IPS-18c (cell line): ENCODE data around the gene SRGAP2C.
"Not testable (repeated sequence)": the region's sequence is repeated elsewhere in the genome, so short reads cannot be mapped to it uniquely, and the experiment has no call there.

Experiments
- H3K4me3 ChIP-seq: 2 replicates; pipeline ENCODE4 v1.7.0; 2013; ENCODE audit warnings: low read depth, mild to moderate bottlenecking, low read length, moderate library complexity; ENCODE audit not compliant: insufficient read depth
- H3K9me3 ChIP-seq: one replicate; pipeline ENCODE4 v1.6.1; 2013; ENCODE audit warnings: mild to moderate bottlenecking, low read length, moderate library complexity; ENCODE audit not compliant: control insufficient read depth, insufficient read depth

SRGAP2C gene

DNA sequence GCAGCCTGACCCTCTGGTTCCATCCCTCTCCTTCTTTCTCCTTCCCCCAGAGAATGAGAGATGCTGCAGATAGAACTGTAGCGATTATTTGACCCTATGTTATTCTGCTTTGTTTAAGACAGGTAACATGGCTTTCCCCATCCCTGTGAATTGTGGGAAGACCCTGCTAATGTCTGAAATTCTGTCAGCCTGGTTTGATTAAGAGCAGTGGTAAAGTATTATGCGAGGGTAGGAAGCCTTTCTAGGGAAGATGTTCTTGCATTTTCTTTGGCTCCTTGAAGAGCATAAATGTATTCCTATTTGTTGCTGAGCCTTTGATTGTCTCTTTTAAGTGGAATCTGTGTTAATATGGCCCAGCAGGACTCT is 109.4 kb downstream of the SRGAP2C start:
- not testable (repeated sequence) for H3K9me3 ChIP-seq, H3K4me3 ChIP-seq

DNA sequence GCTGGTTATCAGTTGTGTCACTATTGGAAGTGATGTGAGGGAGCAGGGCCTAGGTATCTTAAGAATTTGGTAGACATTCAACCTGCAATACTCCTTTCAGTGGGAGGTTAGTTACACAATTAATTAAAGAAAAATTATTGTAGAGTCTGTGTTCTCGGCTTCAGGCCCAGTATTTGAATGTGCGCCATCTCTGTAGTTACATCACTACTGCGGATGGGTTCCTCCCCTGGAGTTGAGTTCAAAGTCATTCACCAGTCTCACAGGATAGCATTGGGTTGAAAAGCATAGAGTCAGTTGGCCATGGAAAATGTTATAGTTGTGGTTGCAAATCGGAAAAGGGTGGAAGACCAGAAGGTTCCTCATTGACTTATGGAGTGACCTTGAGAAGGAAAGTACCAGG is 111.8 kb downstream of the SRGAP2C start:
- not testable (repeated sequence) for H3K9me3 ChIP-seq, H3K4me3 ChIP-seq

DNA sequence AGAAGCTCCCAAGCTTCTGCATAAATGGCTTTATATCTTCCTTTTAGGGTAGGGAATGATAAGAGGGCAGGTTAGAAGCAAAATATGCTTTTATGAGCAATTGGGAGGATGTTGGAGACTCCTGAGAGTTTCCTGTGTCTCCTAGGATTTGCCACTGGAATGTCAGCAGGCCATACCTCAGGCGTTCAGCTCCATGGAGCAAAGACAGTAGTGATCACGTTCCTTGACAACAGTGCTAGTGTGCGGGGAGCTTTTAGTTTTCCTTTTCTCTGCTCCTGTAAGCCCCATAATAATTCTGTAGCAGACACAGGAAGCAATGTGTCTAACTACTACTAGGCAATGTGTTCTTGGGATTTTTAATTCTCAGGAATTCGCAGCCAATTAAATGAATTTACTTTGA is 113.8 kb downstream of the SRGAP2C start:
- not testable (repeated sequence) for H3K4me3 ChIP-seq, H3K9me3 ChIP-seq

DNA sequence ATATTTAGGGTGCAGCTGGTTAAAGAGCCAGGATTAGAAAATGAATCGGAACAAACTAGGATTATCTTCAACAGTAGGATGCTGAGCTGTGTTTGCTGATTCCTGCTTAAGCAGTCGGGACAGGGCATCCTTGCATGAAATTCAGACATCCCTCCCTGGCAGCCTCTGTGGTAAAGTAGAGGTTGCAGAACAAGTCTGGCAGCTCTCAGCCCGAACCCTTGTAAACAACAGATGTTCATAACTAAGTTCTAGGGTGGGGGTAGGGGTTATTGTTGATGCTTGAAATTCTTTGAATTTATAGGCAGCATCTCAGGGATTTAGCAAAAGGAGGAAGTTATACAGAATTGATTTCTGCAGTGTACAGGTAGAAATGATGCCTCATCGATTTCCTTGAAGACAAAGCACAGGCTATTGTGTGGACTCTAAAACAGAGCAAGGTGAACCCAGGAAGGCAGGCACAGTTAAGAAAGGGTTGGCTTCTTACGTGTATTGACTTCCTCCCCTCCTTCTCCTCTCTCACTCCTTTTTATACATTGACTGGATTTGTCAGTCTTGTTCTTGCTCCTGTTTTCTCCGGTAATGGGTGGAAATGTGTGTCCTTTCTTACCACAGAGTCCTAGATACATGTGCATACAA is 114.9 kb downstream of the SRGAP2C start:
- H3K4me3 ChIP-seq, H3K9me3 ChIP-seq: not testable (repeated sequence)

DNA sequence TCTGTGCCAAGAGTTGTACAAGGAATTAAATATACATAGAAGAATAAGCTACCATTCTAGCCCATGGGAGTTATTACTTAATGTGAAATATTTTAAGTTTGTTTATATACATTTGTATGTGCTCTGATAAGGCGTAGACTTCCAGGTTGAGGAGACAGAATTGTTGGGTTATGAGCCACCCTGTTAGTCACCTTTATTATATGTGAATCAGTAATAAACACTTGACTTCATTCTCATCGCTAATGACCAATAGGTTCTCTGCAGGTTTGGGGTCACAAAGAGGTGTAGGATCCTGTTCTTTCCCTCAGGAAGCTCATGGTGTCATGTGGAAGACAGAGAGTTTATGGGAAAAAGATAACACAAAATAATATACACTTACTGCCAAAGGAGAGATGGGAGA is 117.1 kb downstream of the SRGAP2C start:
- not testable (repeated sequence) for H3K4me3 ChIP-seq, H3K9me3 ChIP-seq

DNA sequence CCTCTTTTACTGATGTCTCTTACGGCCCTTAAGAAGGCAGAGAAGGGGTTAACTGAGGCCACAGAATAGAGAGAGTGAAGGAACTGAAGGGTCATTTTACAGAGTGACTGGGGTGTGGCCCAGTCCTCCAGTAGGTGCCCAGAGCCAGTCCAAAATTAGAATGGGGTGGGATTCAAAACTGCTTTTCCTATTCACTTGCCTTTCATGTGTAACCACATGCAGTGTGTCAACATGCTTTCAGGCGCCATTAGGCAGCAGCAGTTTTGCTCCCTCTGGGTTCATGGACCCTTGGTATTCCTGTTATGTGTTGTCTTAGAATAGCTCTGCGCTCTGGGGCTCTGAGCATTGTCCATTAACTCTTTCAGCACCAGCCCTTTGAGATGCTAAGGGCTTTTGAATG is 123.0 kb downstream of the SRGAP2C start:
- not testable (repeated sequence) for H3K9me3 ChIP-seq, H3K4me3 ChIP-seq

DNA sequence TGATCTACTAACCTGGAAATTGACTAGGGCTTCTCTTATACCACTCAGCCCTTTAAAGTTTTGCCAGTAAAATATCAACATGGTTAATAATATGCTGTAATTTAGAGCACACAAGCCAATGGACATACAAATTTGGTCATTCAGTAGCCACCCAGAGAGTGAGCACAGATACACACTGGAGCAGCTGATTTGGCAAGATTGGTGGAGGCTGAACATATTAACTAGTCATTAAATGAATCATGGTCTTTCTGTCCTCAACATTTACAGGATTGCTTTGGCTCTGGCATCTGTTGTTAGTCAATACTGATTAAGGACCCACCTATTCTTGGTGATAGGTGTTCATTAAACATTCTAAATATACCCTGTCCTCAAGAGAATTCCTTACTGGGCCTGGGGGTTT is 130.7 kb downstream of the SRGAP2C start:
- H3K4me3 ChIP-seq, H3K9me3 ChIP-seq: not testable (repeated sequence)

DNA sequence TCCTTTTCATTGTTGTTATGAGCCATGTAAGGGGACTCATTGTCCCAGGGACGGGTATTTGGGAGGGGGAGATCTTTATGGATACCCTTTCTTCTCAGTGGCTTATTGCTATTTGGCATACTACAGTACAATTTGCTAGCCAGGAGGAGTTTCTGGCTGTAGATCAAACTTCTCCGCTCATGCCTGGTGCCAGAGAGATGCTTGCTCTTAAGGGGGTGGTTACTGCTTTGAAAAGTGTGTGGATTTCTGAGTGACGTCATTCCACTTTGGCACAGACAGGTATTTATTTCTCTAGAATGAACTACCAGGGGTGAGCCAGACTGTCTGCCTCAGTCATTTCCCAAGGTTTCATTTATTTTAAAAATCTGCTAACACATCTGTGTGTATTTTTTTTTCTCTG is 131.3 kb downstream of the SRGAP2C start:
- H3K4me3 ChIP-seq, H3K9me3 ChIP-seq: not testable (repeated sequence)

DNA sequence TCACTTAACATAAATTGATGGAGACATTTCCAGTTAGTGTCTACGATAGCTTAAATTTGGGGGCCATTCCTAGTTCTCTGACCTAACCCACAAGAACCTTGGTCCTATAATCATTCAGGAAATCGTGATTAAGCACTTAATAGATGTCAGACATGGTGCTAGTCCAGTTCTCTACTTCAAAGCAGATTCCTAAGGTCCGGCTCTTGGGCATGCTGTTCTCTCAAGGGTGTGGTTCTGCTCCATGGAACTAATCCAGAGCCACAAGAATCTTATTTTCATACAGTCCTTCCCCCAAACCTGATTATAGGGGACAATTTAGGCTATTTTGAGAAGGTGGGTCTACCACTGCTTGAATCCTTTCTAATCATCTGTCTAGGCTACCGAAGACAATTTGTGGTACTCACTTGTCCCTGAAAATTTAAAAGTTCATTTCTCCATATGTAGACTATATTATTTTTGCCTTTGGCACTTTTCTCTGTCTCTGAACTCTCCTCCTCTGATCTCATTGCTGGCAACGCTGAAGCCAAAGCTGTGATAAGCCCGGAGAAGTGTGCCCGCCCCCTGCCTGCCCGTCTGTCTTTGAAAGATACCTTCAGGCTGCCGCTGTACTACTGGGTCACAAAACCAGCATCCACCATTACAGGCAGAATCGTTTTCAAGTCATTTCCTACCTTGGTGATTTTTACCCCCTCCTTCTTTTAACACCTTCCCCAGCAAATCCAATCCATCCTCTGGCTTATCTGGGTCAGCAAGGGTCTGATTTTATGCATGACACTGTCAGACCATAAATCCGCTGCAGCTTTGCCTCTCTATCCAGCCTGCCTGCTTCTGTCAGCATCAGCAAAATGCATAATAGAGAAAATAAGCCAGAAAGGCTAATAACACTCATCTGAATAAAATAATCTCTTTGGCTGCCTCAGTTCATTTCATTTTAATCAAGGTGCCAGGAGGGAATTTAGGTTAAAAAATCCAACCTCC is 133.0 kb downstream of the SRGAP2C start:
- not testable (repeated sequence) for H3K9me3 ChIP-seq, H3K4me3 ChIP-seq

DNA sequence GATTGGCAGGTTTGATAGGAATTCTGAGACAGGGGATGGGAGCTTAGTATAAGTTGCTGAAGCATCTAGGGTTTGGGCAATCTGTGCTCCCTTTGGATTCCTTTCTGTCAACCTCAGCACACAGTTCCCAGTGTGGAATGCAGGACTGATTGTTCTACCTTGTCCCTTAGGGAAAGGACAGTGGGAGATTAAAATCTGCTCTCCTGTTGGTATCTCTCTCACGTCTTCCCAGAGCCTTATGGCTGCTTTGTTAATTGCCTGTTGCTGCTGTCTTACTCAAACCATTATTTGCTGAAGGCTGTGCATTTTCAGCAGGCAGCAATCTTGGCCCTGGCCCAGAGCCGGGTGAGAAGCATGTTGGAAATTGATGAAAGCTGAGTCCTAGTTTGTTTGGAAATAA is 133.9 kb downstream of the SRGAP2C start:
- H3K4me3 ChIP-seq, H3K9me3 ChIP-seq: not testable (repeated sequence)

DNA sequence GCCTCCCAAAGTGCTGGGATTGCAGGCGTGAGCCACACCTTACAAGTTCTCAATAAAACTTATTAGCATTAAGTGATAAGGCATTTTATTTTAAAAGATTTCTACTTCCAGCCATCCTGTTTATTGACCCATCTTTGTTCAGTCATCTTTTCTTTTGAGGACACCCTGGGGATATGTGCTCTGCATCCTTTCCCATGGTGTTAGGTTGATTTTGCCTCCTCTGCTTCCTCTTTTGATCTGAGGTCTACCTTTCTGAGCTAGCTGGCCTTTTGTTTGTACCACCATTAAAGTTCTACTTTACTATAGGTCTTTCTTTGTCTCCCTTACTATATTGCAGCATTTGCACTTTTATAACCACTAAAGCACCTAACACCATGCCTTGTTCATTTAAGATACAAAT is 136.9 kb downstream of the SRGAP2C start:
- H3K4me3 ChIP-seq, H3K9me3 ChIP-seq: not testable (repeated sequence)

DNA sequence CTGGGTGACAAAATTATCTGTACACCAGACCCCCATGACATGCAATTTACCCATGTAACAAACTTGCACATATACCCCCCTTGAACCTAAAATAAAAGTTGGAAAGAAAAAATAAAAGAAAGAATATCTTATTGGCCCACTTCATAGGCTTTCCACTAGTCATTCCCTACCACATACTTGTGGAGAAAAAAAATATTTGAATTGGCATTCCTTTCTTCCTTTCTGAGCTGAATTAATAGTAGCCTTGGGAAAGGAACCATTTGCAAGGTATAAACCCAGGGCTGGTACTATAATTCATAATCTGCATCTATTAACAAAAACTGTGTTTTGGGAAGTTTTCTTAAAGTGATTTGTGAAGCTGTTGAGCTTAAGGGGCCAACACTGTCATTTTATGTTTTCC is 140.0 kb downstream of the SRGAP2C start:
- H3K4me3 ChIP-seq, H3K9me3 ChIP-seq: not testable (repeated sequence)

DNA sequence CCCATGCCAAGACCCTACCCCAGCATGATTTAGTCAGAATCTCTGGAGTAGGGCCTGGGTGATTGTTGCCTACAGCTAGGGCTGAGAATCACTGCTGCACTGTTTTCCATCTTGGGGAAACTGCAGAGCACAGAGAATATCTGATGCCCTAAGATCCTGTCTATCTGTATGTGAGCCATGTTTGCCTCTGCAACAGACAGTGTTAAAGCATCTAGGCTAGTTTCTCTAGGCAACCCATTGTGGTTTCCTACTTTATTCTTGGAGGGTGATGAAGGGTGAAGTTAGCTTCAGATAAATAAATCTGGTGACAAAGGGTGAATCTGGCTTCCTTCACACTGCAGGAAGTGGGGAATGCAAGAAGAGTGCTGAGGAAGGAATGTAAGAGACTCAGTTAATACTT is 147.4 kb downstream of the SRGAP2C start:
- not testable (repeated sequence) for H3K9me3 ChIP-seq, H3K4me3 ChIP-seq

DNA sequence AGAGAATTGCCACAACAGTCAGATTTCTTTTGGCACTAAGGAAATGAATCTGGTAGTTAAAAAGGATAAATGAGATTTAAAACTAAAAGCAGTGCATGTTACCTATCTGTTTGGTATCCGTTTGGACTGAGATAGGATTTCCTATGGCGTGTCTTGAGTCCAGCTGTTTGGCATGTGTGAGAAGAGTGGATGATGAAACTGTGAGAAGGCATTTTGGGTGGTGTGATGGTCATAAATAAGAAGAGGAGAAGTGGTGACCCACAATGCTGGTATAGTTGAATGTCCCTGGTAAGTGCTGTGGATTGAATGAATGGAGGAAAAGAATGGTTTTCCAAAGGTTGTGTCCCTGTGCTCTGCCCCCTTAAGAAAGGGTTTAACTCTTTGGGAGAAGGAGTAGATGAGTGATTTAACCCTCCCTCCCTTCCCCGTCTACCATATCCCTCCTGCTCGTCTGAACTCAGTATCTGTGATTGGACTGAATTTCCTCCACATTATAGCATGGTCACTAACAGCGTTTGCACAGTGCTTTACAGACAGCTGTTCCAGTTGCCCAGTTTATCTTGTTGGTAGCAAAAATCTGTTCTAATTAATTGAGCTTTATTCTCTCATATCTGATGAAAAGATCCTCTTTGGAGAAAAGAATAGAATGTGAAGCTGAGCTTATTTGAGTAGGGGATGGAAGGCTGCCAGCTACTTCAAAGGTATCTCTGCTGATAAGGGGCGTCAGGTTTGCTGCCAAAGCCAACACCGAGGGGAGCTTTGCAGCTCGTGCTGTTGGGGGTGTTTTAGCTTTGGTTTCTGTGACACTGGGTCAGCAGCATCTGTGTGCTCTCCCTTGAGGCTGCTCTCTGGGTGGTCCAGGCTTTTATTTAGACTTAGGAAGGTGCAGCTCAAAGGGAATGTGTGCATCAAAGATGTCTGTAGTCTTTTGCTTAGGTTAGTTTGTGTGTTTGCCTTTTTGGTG is 148.1 kb downstream of the SRGAP2C start:
- H3K4me3 ChIP-seq: not testable (repeated sequence)

DNA sequence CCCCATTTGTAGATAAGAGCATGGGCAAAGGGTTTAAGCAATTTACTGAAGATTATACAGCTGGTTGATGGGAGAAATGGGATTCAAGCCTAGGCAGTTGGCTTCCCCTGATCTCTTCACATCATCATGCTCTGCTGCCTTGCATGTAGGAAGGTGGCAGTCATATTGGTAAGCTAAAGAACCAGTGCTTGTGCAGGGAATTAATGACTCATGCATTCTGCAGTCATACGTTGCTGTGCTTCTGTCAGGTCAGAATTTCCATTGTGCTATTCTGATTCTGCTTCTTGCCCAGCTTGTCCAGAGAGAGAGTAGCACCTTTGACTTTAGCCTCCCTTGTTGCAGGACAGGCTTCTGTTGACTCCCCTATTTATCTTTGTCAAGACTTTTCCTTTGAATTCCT is 153.2 kb downstream of the SRGAP2C start:
- H3K4me3 ChIP-seq, H3K9me3 ChIP-seq: not testable (repeated sequence)

More for the DNA sequence above, 148.1 kb downstream of the SRGAP2C start:
- not testable (repeated sequence) for H3K9me3 ChIP-seq

DNA sequence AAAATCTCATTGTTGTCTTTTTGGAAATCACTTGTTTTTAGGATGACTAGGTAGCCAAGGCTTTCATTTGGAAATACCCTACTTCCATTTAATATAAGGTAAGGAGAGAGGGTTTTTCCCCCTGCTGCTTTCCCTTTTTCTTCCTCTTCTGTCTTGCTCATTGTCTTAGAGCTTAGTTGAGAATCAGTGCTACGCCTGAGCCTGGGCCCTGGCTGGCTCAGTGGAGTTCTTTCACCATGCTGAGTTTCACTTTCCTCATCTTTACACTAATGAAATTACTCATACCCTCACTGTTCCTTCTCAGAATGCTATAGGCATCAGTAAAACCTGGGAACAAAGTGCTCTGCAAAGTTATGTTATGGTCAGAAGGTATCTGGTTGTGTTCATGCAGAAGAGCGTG is 154.8 kb downstream of the SRGAP2C start:
- not testable (repeated sequence) for H3K4me3 ChIP-seq, H3K9me3 ChIP-seq

DNA sequence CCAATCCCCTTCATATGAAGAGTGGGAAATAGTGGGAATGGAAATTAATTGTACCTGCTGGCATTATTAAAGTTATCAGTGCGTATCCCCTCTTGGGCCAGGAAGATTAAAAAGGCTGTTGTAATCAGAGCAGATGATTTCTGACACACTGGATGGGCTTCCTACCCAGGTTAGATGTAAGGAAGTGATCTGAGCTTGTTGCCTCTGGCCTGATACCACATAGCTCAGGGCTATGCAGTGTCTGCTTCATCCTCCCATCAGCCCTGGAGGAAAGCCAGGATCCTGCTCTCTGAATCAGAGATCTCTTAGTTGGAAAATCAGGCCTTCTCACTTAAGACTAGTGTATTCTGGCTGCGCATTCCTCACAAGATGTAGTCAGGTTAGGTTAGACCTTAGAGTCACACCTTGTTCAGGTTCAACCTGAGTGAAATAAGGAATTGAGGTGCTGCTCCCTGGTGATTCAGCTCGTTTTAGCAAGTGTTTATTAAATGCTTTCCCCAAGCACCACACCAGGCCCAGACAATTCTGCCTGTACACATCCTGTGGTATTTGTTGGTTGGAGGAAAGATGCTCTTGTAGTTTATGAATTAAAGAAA is 158.6 kb downstream of the SRGAP2C start:
- H3K4me3 ChIP-seq, H3K9me3 ChIP-seq: not testable (repeated sequence)
